ENCODE results near the gene MAPK11. TPM values are rescaled to one million over a fixed set of nuclear protein-coding genes. Genes with fewer than 3 reads are reported as not detected.

The MAPK11 gene
- total RNA-seq, 4 donors from 2014 or later, result 1.6 to 6.4 (median 2.7) TPM

DNA sequence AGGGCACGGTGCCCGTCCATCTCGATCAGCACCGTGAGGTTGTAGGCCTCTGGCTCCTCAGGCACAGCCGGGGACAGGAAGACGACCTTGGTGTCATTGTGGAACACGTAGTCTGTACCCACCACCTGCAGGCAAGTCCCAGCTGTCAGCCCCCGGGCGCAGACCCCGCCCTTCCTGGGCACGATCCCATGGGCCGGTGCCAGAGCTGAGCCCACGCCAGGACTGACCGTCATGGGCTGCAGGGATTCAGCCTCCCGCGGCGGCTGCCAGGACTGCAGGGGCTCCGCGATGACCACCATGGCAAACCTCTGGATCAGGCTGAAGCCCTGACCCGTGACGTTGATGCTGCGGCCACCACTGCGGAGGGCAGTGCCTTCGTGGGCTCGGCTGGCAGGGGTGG lies 11.8 kb upstream of the MAPK11 start:
- Histone ChIP-seq H3K9me3 (no peaks in the 10 kb centered on the region), H3K36me3 (peaks cover 0 to 61% (median 26%) of the 10 kb centered on the region in 4 donors), H3K27me3 (no peaks in the 10 kb centered on the region), H3K4me3 (no peak overlapping the region), H3K27ac (no peak overlapping the region), H3K4me1 (no peaks in the 10 kb centered on the region)
- DNase-seq, result no peak
- WGBS, 2 donors (ENCODE audit: low coverage in 1 of 2), result 100% methylated on average over 7 of the region's 25 CpGs; no CpG with 5 or more reads in 1 of the 2 donors
- intact Hi-C loops (cut with DNase I; ENCODE audit: low total_unique reads), result no loop called here
- in situ Hi-C loops (cut with MboI; ENCODE audit: low pct_ligation_motif_present in 1 of 4, low pct_unique_long_range_greater_than_20kb in 1 of 4, low sequenced_read_pairs in 3 of 4), result no loop called here
- no peak for TF ChIP-seq POLR2AphosphoS5 (IDR thresholded peaks at IDR 0.05)
- TF ChIP-seq, protein P1, sequence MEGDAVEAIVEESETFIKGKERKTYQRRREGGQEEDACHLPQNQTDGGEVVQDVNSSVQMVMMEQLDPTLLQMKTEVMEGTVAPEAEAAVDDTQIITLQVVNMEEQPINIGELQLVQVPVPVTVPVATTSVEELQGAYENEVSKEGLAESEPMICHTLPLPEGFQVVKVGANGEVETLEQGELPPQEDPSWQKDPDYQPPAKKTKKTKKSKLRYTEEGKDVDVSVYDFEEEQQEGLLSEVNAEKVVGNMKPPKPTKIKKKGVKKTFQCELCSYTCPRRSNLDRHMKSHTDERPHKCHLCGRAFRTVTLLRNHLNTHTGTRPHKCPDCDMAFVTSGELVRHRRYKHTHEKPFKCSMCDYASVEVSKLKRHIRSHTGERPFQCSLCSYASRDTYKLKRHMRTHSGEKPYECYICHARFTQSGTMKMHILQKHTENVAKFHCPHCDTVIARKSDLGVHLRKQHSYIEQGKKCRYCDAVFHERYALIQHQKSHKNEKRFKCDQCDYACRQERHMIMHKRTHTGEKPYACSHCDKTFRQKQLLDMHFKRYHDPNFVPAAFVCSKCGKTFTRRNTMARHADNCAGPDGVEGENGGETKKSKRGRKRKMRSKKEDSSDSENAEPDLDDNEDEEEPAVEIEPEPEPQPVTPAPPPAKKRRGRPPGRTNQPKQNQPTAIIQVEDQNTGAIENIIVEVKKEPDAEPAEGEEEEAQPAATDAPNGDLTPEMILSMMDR (IDR thresholded peaks at IDR 0.05), result no peak
- no peak for TF ChIP-seq EP300 (IDR thresholded peaks at IDR 0.05; ENCODE audit: low read depth)
- no peak for TF ChIP-seq POLR2A (IDR thresholded peaks at IDR 0.05)

DNA sequence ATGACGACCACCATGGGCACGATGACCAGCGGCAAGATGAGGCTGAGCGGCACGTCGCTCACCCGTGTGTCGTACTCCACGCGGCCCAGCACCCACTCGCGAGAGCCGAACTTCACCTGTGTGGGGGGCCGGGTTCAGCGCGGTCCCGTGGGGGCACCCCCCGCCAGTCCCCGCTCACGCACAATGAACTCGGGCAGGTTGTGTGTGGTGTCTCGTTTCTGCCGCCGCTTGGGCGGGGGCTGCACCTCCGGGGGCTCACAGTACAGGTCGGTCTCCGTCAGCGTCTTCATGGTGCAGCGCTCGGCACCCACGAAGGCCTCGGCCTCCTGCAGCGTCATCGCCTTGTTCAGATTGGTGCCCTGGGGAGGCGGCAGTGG lies 11.2 kb upstream of the MAPK11 start:
- no peak overlapping the region for H3K4me3 ChIP-seq
- intact Hi-C loops (cut with DNase I; ENCODE audit: low total_unique reads), result no loop called here
- no peak overlapping the region for H3K27ac ChIP-seq
- in situ Hi-C loops (cut with MboI; ENCODE audit: low pct_ligation_motif_present in 1 of 4, low pct_unique_long_range_greater_than_20kb in 1 of 4, low sequenced_read_pairs in 3 of 4), result no loop called here
- no peak for DNase-seq
- peaks cover 0 to 55% (median 24%) of the 10 kb centered on the region in 4 donors for H3K36me3 ChIP-seq
- H3K27me3 ChIP-seq, result no peaks in the 10 kb centered on the region
- 92% methylated on average over 36 of the region's 36 CpGs; no CpG with 5 or more reads in 1 of the 2 donors for WGBS, 2 donors (ENCODE audit: low coverage in 1 of 2)
- H3K4me1 ChIP-seq, result no peaks in the 10 kb centered on the region
- no peaks in the 10 kb centered on the region for H3K9me3 ChIP-seq
- no peak for TF ChIP-seq POLR2AphosphoS5 (IDR thresholded peaks at IDR 0.05)
- TF ChIP-seq EP300 (IDR thresholded peaks at IDR 0.05; ENCODE audit: low read depth), result no peak
- TF ChIP-seq POLR2A (IDR thresholded peaks at IDR 0.05), result no peak

DNA sequence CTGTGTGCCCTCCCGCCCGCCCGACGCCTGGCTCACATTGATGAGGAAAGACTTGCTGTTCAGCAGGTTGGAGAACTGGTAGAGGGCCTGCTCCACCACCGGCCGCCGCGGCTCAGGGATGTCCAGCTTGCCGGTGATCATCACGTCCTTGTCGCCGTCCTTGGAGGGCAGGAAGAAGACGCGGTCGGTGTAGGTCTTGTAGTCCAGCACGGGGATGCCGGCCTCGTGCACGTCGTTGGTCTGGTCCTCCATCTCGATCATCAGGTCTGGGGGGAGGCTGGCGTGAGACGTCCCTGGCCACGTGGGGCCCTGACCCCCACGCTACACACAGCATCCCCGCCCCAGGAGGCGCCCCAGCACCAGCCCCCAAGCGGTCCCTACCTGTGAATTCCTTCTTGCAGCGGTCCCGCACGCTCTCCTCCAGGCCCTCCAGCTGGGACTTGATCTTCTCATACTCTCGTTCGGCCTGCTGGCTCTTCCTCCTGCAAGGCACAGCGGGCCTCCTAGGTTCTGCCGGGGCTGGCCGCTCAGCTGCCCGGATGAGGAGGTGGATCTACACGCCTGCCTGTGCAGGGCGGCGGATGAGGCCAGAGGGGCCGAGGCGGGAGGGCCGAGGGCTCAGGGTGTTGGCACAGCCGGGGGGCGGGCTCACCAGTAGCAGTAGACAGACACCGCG lies 10.7 kb upstream of the MAPK11 start:
- Histone ChIP-seq H3K27me3 (no peaks in the 10 kb centered on the region), H3K4me3 (no peak overlapping the region), H3K27ac (no peak overlapping the region), H3K9me3 (no peaks in the 10 kb centered on the region), H3K36me3 (peaks cover 0 to 51% (median 21%) of the 10 kb centered on the region in 4 donors), H3K4me1 (no peaks in the 10 kb centered on the region)
- TF ChIP-seq POLR2A (IDR thresholded peaks at IDR 0.05), result no peak
- TF ChIP-seq, protein P1 (IDR thresholded peaks at IDR 0.05), result no peak
- TF ChIP-seq EP300 (IDR thresholded peaks at IDR 0.05; ENCODE audit: low read depth), result no peak
- no peak for TF ChIP-seq POLR2AphosphoS5 (IDR thresholded peaks at IDR 0.05)
- intact Hi-C loops (cut with DNase I; ENCODE audit: low total_unique reads), result no loop called here
- in situ Hi-C loops (cut with MboI; ENCODE audit: low pct_ligation_motif_present in 1 of 4, low pct_unique_long_range_greater_than_20kb in 1 of 4, low sequenced_read_pairs in 3 of 4), result no loop called here
- 94% methylated on average over 47 of the region's 47 CpGs; no CpG with 5 or more reads in 1 of the 2 donors for WGBS, 2 donors (ENCODE audit: low coverage in 1 of 2)
- no peak for DNase-seq

DNA sequence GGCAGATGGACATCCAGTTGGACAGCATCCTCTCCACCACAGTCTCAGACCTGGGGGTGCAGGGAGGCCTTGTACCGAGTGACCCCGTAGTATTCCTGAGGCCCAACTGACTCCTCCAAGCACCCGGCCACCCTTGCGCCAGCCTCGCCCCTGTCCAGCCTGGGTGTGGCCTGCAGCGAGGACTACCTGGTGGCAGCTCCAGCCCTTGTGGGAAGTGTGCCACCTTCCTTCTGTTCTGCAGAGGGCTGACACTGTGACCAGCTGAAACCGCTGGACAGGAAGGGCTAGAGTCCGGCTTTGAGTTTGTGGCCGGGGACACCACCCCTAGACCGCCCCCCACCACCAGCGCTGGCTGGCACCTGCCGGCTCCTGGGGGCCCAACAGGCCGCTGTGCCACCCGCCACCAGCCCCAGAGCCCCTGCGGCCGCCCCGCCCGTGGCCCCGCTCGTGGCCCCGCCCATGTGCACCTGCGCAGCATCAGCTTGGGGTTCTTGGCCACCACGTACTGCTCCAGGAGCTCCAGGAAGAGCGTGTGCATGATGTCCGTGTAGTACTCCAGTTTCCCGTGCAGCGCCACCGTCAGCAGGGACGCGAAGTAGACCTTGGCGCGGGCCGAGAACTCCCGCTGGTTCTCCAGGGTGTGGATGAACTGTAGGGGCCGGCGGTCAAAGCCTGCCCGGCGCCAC lies 10.0 kb upstream of the MAPK11 start:
- WGBS, 2 donors (ENCODE audit: low coverage in 1 of 2), result 94% methylated on average over 28 of the region's 38 CpGs; no CpG with 5 or more reads in 1 of the 2 donors
- H3K27me3 ChIP-seq, result no peaks in the 10 kb centered on the region
- H3K4me3 ChIP-seq, result no peak overlapping the region
- TF ChIP-seq, protein P1 (IDR thresholded peaks at IDR 0.05), result no peak
- no peak for TF ChIP-seq EP300 (IDR thresholded peaks at IDR 0.05; ENCODE audit: low read depth)
- no peak for TF ChIP-seq POLR2AphosphoS5 (IDR thresholded peaks at IDR 0.05)
- no peak for TF ChIP-seq POLR2A (IDR thresholded peaks at IDR 0.05)
- in situ Hi-C loops (cut with MboI; ENCODE audit: low pct_ligation_motif_present in 1 of 4, low pct_unique_long_range_greater_than_20kb in 1 of 4, low sequenced_read_pairs in 3 of 4) (no loop called here), intact Hi-C loops (cut with DNase I; ENCODE audit: low total_unique reads) (no loop called here)
- H3K27ac ChIP-seq, result no peak overlapping the region
- DNase-seq, result no peak
- no peaks in the 10 kb centered on the region for H3K4me1 ChIP-seq
- peaks cover 0 to 52% (median 21%) of the 10 kb centered on the region in 4 donors for H3K36me3 ChIP-seq
- no peaks in the 10 kb centered on the region for H3K9me3 ChIP-seq

Measured in transverse colon (tissue), 4 donors.